Frontal cortex (tissue), 4 donors: Measurements from ENCODE around the gene ATL1. TPM values are rescaled to one million over a fixed set of nuclear protein-coding genes. Genes with fewer than 3 reads are reported as not detected.
"Not testable (repeated sequence)": the region's sequence is repeated elsewhere in the genome, so short reads cannot be mapped to it uniquely, and the experiment has no call there.

ENCODE experiments used
- DNase-seq, 2 donors: peaks; one replicate each; pipeline ENCODE4 v3.0.0; 2012; ENCODE audit warnings: low spot score in 2 of 2
- FAIRE-seq: peaks from 2 replicates; lab custom pipeline; 2012; peaks lifted over from hg19 to GRCh38; lab: Jason Lieb, UNC
- total RNA-seq: library from RNA; depleted of rRNA; stranded (reverse); fragments of >200 nt; gene quantifications from one replicate; pipeline ENCODE4 v1.2.3, GENCODE V29; 2014
- donor health status: control.
- donor health status: control.
- donor health status: control.

ATL1 gene
- total RNA-seq, 1 donor from 2014 or later: 95.8 TPM

DNA sequence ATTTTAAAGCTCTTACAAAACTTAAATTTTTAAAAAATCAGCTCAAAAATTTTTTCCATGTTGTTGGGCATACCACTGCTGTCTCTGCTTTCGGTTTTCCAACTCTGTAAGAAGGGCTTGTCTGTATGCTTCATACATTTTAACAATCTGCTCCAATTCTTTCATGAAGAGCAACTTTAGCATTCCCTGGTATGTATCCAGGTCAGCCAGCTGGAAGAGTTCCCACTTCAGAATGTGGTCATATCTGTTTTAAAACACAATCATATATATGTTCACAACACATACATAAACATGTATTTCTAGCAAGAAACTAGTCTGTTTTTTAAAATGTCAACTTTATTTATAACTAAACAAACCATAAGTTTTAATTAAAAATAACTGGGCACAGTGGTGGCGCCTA is 75.2 kb downstream of the ATL1 start:
- no peak for FAIRE-seq
- no peak for DNase-seq

DNA sequence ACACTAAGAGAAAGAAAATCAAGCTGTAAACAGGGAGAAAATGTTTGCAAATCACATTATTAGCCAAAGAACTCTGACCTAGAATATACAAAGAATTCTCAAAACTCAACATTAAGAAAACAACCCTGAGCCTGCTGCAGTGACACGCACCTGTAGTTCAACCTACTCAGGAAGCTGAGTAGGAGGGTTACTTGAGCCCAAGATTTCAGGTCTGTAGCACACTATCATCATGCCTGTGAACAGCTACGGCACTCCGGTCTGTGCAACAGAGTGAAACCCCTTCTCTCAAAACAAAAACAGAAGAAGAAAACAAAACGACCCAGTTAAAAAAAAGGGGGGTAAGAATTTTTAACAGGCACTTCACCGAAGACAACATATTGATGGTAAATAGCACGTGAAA is 87.3 kb downstream of the ATL1 start:
- FAIRE-seq: no peak
- DNase-seq: no peak

- no peak for DNase-seq
- no peak for FAIRE-seq
Measured at GRCh38 chr14:50647753-50648152, 87.8 kb downstream of the ATL1 start.

DNA sequence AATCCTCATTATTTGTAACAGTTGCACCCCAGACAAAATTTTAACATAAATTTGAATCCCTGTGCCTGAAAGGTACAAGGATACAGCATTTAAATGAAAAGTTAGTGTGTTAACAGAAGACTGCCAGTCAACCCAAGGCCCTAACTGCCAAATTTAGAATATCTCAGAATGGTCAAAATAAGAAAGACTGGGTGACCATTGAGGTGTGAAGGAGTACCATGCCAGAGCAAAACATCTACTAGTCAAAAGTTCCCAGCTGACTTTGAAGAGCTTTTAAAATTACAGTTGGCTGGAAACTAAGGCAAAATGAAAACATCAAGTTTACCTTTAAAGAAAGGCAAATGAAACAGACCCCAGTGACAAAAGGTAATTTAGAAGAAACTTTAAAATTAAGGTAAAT is 89.7 kb downstream of the ATL1 start:
- FAIRE-seq (no peak), DNase-seq (no peak)

GRCh38 chr14:50656776-50657175 is 96.8 kb downstream of the ATL1 start:
- no peak for DNase-seq
- no peak for FAIRE-seq

GRCh38 chr14:50657753-50658152 is 97.8 kb downstream of the ATL1 start:
- DNase-seq: no peak
- FAIRE-seq: no peak

GRCh38 chr14:50658203-50658602 is 98.3 kb downstream of the ATL1 start:
- DNase-seq (no peak), FAIRE-seq (no peak)

GRCh38 chr14:50659327-50659974 is 99.5 kb downstream of the ATL1 start:
- DNase-seq (no peak), FAIRE-seq (no peak)

DNA sequence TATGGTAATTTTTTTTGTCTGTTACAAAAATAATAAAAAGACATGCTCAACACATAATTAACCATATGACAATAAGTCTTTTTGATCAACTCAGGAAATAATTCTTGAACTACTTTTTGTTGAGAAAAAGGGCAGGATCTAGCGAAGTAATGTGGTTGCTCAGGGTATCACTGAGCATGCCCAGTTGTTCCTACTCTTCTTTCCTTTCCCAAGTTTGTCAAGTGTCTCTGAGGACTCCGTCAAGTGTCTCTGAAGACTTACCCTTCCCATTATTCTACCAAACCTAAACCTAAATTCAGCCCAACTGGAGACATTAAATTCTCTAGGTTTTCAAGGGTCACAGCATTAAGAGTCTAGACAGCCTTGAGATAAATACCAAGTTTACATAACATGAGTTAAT is 104.6 kb downstream of the ATL1 start:
- FAIRE-seq: not testable (repeated sequence)

GRCh38 chr14:50665300-50665699 is 105.4 kb downstream of the ATL1 start:
- DNase-seq, FAIRE-seq: not testable (repeated sequence)

More for the DNA sequence above, 104.6 kb downstream of the ATL1 start:
- DNase-seq: not testable (repeated sequence)

DNA sequence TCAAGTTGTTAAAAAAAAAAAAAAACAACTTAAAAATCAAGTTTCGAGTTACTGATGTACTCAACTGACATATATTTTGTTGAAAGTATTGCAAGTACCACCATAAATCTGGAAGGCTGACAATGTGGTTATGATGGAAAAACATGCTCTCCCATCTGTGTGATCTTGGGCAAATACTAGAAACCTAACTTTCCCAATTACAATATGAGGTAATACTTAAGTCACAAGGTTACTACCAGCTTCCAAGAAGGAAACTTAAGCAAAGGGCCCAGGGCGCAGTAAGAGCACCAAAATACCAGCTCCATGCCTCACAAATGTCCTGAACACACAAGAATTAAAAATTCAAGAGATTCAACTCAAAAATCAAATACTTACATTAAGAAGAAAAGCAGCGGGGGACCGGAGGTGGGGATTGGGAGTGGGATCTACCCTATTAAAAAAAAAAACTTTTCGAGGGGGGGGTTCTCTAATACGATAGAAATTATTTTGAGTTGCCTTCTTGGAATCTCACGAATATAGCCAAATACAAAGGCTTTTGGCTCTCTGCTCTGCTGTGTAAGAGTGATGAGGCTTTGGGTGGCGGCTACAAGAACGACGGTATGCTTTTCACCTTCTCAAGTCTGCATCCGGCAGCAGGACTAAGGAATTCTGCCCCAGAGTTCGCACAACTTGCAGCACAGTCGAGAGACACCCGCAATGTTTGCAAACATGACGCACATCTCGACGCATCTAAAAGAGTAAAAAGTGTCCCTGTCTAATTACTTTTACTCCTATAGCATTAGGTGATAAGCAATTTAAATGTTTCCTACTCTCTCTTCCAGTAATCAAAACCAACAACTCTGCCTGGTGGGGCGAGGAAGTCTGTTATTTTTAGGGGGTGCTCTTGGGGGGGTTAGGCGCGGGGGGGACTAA is 107.1 kb downstream of the ATL1 start:
- peak in 1 of 2 donors; percentile 20 for DNase-seq
- no peak for FAIRE-seq

DNA sequence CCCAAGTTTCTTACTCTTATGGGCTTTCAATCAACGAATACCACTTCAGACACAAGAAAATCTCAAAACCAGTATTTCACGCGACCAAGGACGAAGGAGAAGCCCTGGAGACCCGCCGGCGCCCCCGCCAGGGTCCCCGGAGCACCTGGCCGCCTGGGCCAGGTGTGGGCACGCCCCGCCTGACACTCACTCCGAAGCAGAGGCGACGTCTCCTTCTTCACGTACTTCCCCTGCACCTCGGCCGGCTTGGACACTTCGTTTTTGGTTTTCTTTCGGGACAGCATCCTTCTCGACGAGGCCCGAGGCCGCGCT is 107.7 kb downstream of the ATL1 start:
- FAIRE-seq (no peak), DNase-seq (no peak)

DNA sequence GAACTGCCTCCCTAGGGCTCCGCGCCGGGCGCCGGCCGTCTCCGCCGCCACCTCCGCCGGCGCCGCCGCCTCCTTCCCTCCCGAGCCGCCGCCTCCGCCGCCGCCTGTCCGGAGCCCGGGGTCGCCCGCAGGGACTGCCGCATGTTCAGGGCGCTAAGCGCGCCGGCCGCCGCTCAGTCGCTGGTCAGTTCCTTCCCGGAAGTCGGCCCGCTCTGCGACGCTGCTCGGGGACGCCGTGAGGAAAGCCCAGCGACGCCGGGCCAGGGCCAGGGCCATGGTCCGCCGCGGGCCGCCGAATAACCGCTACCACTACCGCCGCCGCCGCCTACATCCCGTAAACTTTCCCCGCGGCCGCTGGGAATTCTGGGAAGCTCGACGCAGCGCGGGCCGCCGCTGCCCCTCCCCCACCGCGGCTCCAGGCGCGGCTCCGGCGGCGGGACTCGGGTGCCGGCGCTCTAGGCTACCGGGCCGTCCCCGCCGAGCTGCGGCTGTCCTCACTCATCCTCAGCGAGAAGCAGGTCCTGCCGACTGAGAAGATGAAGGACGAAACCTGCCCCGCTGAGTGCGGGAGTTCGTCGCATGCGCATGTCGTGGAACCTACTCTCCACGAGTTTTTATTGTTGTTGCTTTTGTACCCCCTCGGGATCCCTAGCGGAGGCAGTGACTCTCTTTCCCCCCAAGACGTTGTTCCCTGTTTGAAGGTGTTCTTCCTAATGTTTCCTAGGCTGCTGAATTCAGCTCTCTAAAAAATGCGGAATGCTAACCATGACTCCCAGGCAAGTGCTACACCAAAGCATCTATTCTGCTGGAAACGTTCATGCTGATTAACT is 108.3 kb downstream of the ATL1 start, which contains the start of gene SAV1:
Gene SAV1 (minus strand): TSS at position 311 of the 830 bp plus-strand sequence. CDS start 339 bp downstream, outside the sequence.
- FAIRE-seq: no peak
- DNase-seq: peak; percentile 63 to 80

GRCh38 chr14:50668826-50669143 is 108.8 kb downstream of the ATL1 start:
- FAIRE-seq: no peak
- no peak for DNase-seq

DNA sequence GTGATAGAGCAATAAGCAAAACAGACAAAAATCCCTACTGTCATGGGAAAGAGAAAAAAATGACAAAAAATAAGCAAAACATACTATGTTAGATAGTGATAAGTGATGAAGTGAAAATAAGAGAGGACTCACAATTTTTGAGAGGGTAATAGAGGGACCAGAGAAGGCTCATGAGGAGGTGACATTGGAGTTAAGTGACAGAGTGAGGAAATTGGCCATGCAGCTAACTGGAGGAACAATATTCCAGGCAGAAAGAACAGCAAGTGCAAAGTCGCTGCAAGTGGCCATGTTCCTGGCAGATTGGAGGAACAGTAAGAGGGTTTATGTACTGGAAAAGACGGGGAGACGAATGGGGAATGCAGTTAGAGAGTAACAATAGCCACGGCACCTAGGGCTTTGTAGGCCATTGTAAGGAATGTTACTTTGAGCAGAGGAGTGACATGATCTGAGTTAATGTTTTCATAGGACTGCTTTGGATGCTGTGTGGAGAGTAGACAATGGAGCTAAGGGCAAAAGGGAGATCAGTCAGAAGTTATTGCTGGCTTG is 109.6 kb downstream of the ATL1 start:
- no peak for FAIRE-seq
- no peak for DNase-seq

- no peak for DNase-seq
- no peak for FAIRE-seq
Measured at GRCh38 chr14:50670196-50670865, 110.4 kb downstream of the ATL1 start.

GRCh38 chr14:50670866-50671256 is 110.9 kb downstream of the ATL1 start:
- no peak for DNase-seq
- FAIRE-seq: no peak

- FAIRE-seq: no peak
Measured at GRCh38 chr14:50675597-50675996, 115.7 kb downstream of the ATL1 start.

GRCh38 chr14:50676814-50677516 is 117.0 kb downstream of the ATL1 start:
- FAIRE-seq: no peak

More at GRCh38 chr14:50675597-50675996, 115.7 kb downstream of the ATL1 start:
- no peak for DNase-seq

More at GRCh38 chr14:50676814-50677516, 117.0 kb downstream of the ATL1 start:
- no peak for DNase-seq
